Cardiac septum (tissue), 1 donor: ENCODE measurements around the gene CLEC20A. TPM values are rescaled to one million over a fixed set of nuclear protein-coding genes. Genes with fewer than 3 reads are reported as not detected.

Experiments
- DNase-seq: peaks from one replicate; pipeline ENCODE4 v3.0.0-alpha.2; 2020; ENCODE audit warnings: low spot score
- intact Hi-C: fragments of 100-400 bp; cut with DNase I; formaldehyde crosslinking; loops from one replicate; pipeline ENCODE4 v1.14.0; 2022
- total RNA-seq: library from RNA; stranded (reverse); fragmentation: NEBNext Ultra II Directional; extraction: Animal tissue kit (Norgen Biotek cat#: 25700); gene quantifications from one replicate; pipeline ENCODE4 v1.2.1, GENCODE V29; 2021
- donor health status: DM: no; HTN: no; CAD: no.

CLEC20A gene
- total RNA-seq, 1 donor from 2014 or later: not detected

- no peak for DNase-seq
- intact Hi-C loops: loop anchor here (10.0 kb wide), 1 partner anchor 448 kb away; no protein-coding TSS in a partner anchor
These were observed 6.1 kb upstream of the CLEC20A start for GRCh38 chr1:178502856-178503255.

- intact Hi-C loops: loop anchor here (10.0 kb wide), 1 partner anchor 448 kb away; no protein-coding TSS in a partner anchor
- DNase-seq: no peak
These were observed 5.6 kb upstream of the CLEC20A start for GRCh38 chr1:178502330-178502714.

- intact Hi-C loops: loop anchor here (2.0 to 10.0 kb wide), 2 partner anchors 191 to 447 kb away; no protein-coding TSS in a partner anchor
- peak; percentile 86 for DNase-seq
These were observed 5.1 kb upstream of the CLEC20A start for GRCh38 chr1:178501705-178502329.

GRCh38 chr1:178500936-178501554 lies 4.3 kb upstream of the CLEC20A start:
- intact Hi-C loops: loop anchor here (2.0 to 10.0 kb wide), 2 partner anchors 190 to 446 kb away; no protein-coding TSS in a partner anchor
- DNase-seq: no peak

GRCh38 chr1:178500091-178500770 lies 3.5 kb upstream of the CLEC20A start:
- DNase-seq: no peak
- intact Hi-C loops: loop anchor here (2.0 to 10.0 kb wide), 2 partner anchors 189 to 445 kb away; no protein-coding TSS in a partner anchor

GRCh38 chr1:178498896-178499675 lies 2.3 kb upstream of the CLEC20A start:
- DNase-seq: no peak
- intact Hi-C loops: loop anchor here (5.0 kb wide), 1 partner anchor 537 kb away; no protein-coding TSS in a partner anchor

GRCh38 chr1:178497903-178498478 lies 1.2 kb upstream of the CLEC20A start:
- intact Hi-C loops: loop anchor here (5.0 kb wide), 1 partner anchor 536 kb away; no protein-coding TSS in a partner anchor
- peak; percentile 54 for DNase-seq

GRCh38 chr1:178495741-178496409 lies 889 bp downstream of the CLEC20A start:
- intact Hi-C loops: loop anchor here (5.0 kb wide), 1 partner anchor 534 kb away; no protein-coding TSS in a partner anchor
- peak; percentile 50 for DNase-seq

- intact Hi-C loops: loop anchor here (5.0 kb wide), 1 partner anchor 533 kb away; no protein-coding TSS in a partner anchor
- peak; percentile 50 for DNase-seq
These were observed 1.6 kb downstream of the CLEC20A start for GRCh38 chr1:178495158-178495557.

- DNase-seq: peak; percentile 77
These were observed 2.2 kb downstream of the CLEC20A start for GRCh38 chr1:178494569-178494971.

GRCh38 chr1:178493301-178493741 lies 3.4 kb downstream of the CLEC20A start:
- intact Hi-C loops: no loop called here
- DNase-seq: peak; percentile 69

More at GRCh38 chr1:178494569-178494971, 2.2 kb downstream of the CLEC20A start:
- intact Hi-C loops: no loop called here

GRCh38 chr1:178492341-178492740 lies 4.4 kb downstream of the CLEC20A start:
- intact Hi-C loops: no loop called here
- DNase-seq: no peak

- peak; percentile 49 for DNase-seq
- intact Hi-C loops: no loop called here
These were observed 5.0 kb downstream of the CLEC20A start for GRCh38 chr1:178491721-178492120.

- intact Hi-C loops: no loop called here
- no peak for DNase-seq
These were observed 5.8 kb downstream of the CLEC20A start for GRCh38 chr1:178490967-178491366.

GRCh38 chr1:178490136-178490535 lies 6.6 kb downstream of the CLEC20A start:
- peak; percentile 49 for DNase-seq
- intact Hi-C loops: no loop called here

- intact Hi-C loops: no loop called here
- no peak for DNase-seq
These were observed 7.4 kb downstream of the CLEC20A start for GRCh38 chr1:178489399-178489798.

GRCh38 chr1:178488393-178488792 lies 8.4 kb downstream of the CLEC20A start:
- DNase-seq: peak; percentile 54
- intact Hi-C loops: no loop called here

- intact Hi-C loops: no loop called here
- no peak for DNase-seq
These were observed 9.6 kb downstream of the CLEC20A start for GRCh38 chr1:178487070-178487615.
